ENCODE results near the gene SOBP. TPM values are rescaled to one million over a fixed set of nuclear protein-coding genes. Genes with fewer than 3 reads are reported as not detected.
A peak's percentile ranks its signal among the peaks of the same experiment; 100 is the strongest.

SOBP gene
- polyA plus RNA-seq, 2 of the 4 experiments (the other 2 are of a cell fraction): 0.18 to 0.53 TPM

GRCh38 chr6:107554918-107555317 is 65.0 kb downstream of the SOBP start:
- no peaks in the 10 kb centered on the region for H3K4me1 ChIP-seq
- no peaks in the 10 kb centered on the region for H3K9me3 ChIP-seq
- ATAC-seq: no peak
- ChIA-PET POLR2A (no interaction called here), CTCF (no interaction called here)
- 82% methylated on average over 3 of the region's 3 CpGs for WGBS (ENCODE audit: missing lambda C conversion rate)
- no peak overlapping the region for H3K4me2 ChIP-seq
- no peak for FAIRE-seq
- H3K27ac ChIP-seq: no peak overlapping the region
- no peak overlapping the region for H3K4me3 ChIP-seq
- no peak for DNase-seq (ENCODE audit: low read depth in 1 of 2, low spot score in 1 of 2)
- TF ChIP-seq JUNB (IDR thresholded peaks at IDR 0.05) (no peak), CEBPB (IDR thresholded peaks at IDR 0.05) (peak in 1 of 2 experiments; percentile 32; a peak in 1 of 4 replicates)

DNA sequence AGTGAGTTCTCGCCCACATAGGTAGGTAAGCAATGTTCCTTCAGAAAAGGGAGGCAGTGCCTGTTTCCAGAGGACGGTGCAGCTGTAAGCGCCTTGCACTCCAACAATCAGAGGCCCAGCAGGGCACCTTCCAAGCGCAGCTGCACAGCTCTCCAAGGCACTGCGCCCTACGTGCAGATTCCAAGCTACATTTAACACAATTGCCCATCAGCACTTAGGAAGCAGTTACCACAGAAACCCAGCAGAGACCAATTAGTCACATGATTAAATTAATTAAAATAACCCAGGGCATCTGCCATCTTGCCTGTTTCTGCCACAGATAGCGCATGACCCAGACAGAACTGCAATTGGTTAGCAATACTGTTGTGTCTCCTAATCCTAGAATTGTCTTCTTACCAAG is 65.5 kb downstream of the SOBP start:
- DNase-seq (ENCODE audit: low read depth in 1 of 2, low spot score in 1 of 2) (no peak), ATAC-seq (no peak), FAIRE-seq (no peak)
- Histone ChIP-seq H3K27ac (no peak overlapping the region), H3K4me2 (no peak overlapping the region), H3K9me3 (no peaks in the 10 kb centered on the region), H3K4me3 (no peak overlapping the region), H3K4me1 (no peaks in the 10 kb centered on the region)
- POLR2A ChIA-PET: no interaction called here
- TF ChIP-seq NFE2L2 (conservative IDR thresholded peaks at IDR 0.05; ENCODE audit: low read length) (no peak), POLR2A (IDR thresholded peaks at IDR 0.05; ENCODE audit: low read length) (no peak), SREBF2 (IDR thresholded peaks at IDR 0.05) (no peak), EHMT2 (IDR thresholded peaks at IDR 0.05; ENCODE audit: low read depth) (no peak), SMC3 (IDR thresholded peaks at IDR 0.05) (no peak), CTCF (IDR thresholded peaks at IDR 0.05) (no peak), ZC3H11A (IDR thresholded peaks at IDR 0.05) (no peak), TP53 (CRISPR knock-in tag; IDR thresholded peaks at IDR 0.05) (no peak), RCOR1 (IDR thresholded peaks at IDR 0.05; ENCODE audit: low read depth, low read length) (no peak), CBX2 (IDR thresholded peaks at IDR 0.05; ENCODE audit: borderline replicate concordance, low read depth) (no peak), RAD21 (conservative IDR thresholded peaks at IDR 0.05 in 1 of 2, IDR thresholded peaks at IDR 0.05 in 1 of 2) (no peak), CEBPB (IDR thresholded peaks at IDR 0.05) (no peak), ZNF302 (CRISPR knock-in tag; IDR thresholded peaks at IDR 0.05) (no peak), PHF8 (IDR thresholded peaks at IDR 0.05; ENCODE audit: borderline replicate concordance, low read depth) (no peak), ZFP36 (IDR thresholded peaks at IDR 0.05; ENCODE audit: borderline replicate concordance, partially characterized antibody) (no peak), FOXS1 (CRISPR knock-in tag; IDR thresholded peaks at IDR 0.05) (no peak), JUN (IDR thresholded peaks at IDR 0.05) (no peak)
- CTCF ChIA-PET: no interaction called here
- 84% methylated on average over 7 of the region's 7 CpGs for WGBS (ENCODE audit: missing lambda C conversion rate)

- Histone ChIP-seq H3K4me3 (no peak overlapping the region), H3K9me3 (no peaks in the 10 kb centered on the region), H3K4me2 (no peak overlapping the region), H3K27ac (no peak overlapping the region), H3K4me1 (no peaks in the 10 kb centered on the region)
- POLR2A ChIA-PET: no interaction called here
- DNase-seq (ENCODE audit: low read depth in 1 of 2, low spot score in 1 of 2): no peak
- CTCF ChIA-PET: no interaction called here
- FAIRE-seq: no peak
- TF ChIP-seq HMGXB4 (CRISPR knock-in tag; IDR thresholded peaks at IDR 0.05; ENCODE audit: borderline replicate concordance) (no peak), E2F6 (IDR thresholded peaks at IDR 0.05; ENCODE audit: borderline replicate concordance, low read depth) (no peak), POLR2AphosphoS2 (conservative IDR thresholded peaks at IDR 0.05; ENCODE audit: low read length) (no peak), RAD21 (conservative IDR thresholded peaks at IDR 0.05 in 1 of 2, IDR thresholded peaks at IDR 0.05 in 1 of 2) (no peak), NPAS2 (CRISPR knock-in tag; IDR thresholded peaks at IDR 0.05; ENCODE audit: borderline replicate concordance) (no peak), EP300 (IDR thresholded peaks at IDR 0.05) (no peak), MAZ (IDR thresholded peaks at IDR 0.05; ENCODE audit: borderline replicate concordance, low read depth, low read length) (no peak), SMC3 (IDR thresholded peaks at IDR 0.05) (no peak), ZSCAN20 (CRISPR knock-in tag; IDR thresholded peaks at IDR 0.05) (no peak), CTCF (IDR thresholded peaks at IDR 0.05) (no peak), HOXB13 (CRISPR knock-in tag; IDR thresholded peaks at IDR 0.05; ENCODE audit: low read depth) (no peak), ZC3H11A (IDR thresholded peaks at IDR 0.05) (no peak), ESRRA (IDR thresholded peaks at IDR 0.05; ENCODE audit: borderline replicate concordance, low read length) (no peak), ZNF302 (CRISPR knock-in tag; IDR thresholded peaks at IDR 0.05) (no peak), POLR2A (IDR thresholded peaks at IDR 0.05; ENCODE audit: low read length) (no peak), FOXS1 (CRISPR knock-in tag; IDR thresholded peaks at IDR 0.05) (no peak), HOXA7 (CRISPR knock-in tag; IDR thresholded peaks at IDR 0.05) (no peak), KDM1A (IDR thresholded peaks at IDR 0.05; ENCODE audit: low read depth) (no peak), NR3C1 (IDR thresholded peaks at IDR 0.05) (no peak), EHF (CRISPR knock-in tag; IDR thresholded peaks at IDR 0.05) (no peak)
- ATAC-seq: no peak
Measured at GRCh38 chr6:107556082-107556481, 66.2 kb downstream of the SOBP start.

All from A549 (cell line).